Caco-2 (cell line): ENCODE results near the gene BCL6. TPM values are rescaled to one million over a fixed set of nuclear protein-coding genes. Genes with fewer than 3 reads are reported as not detected.

Experiments
- BruUV-seq: library from RNA; stranded (reverse); fragments of 400-500 nt; replicated peaks from 2 replicates; lab custom pipeline; 2021; lab: Mats Ljungman, UMichigan
- CTCF ChIA-PET: fragments of 300-600 bp; sonication (Branson Sonifier 250); formaldehyde crosslinking; loops from one replicate; lab custom pipeline; 2022; ENCODE audit warnings: antibody characterized with exemption; lab: Charles Lee
- POLR2A ChIA-PET: fragments of 300-600 bp; sonication (Branson Sonifier 250); formaldehyde crosslinking; loops from one replicate; lab custom pipeline; 2022; ENCODE audit warnings: antibody characterized with exemption; lab: Charles Lee
- DNase-seq, 2 experiments: peaks; one replicate each; pipeline versions ENCODE4 v3.0.0 to v3.0.0-alpha.2; 2020 to 2022
- H3K27me3 ChIP-seq: replicated peaks from 2 replicates; pipeline ENCODE4 v1.6.0; 2011; ENCODE audit warnings: low read length; ENCODE audit not compliant: control insufficient read depth, insufficient read depth
- H3K36me3 ChIP-seq: 2 replicates; pipeline ENCODE4 v1.5.1; 2011; ENCODE audit warnings: low read length; ENCODE audit not compliant: control insufficient read depth, insufficient read depth
- H3K4me1 ChIP-seq: fragments of 250-450 bp; sonication (Bioruptor Pico); 2 replicates; pipeline ENCODE4 v1.5.1; 2020; ENCODE audit warnings: mild to moderate bottlenecking
- H3K4me3 ChIP-seq: 2 replicates; pipeline ENCODE4 v1.5.1; 2011; ENCODE audit warnings: low read depth, mild to moderate bottlenecking, control low read depth, low read length
- H3K9me3 ChIP-seq: fragments of 250-450 bp; sonication (Bioruptor Pico); 2 replicates; pipeline ENCODE4 v1.5.1; 2020; ENCODE audit warnings: mild to moderate bottlenecking, moderate library complexity
- H3K27ac Mint-ChIP-seq: one replicate; pipeline ENCODE4 v1.8.0; 2022; ENCODE audit warnings: mixed read lengths; ENCODE audit not compliant: unreplicated experiment
- H3K27me3 Mint-ChIP-seq: one replicate; pipeline ENCODE4 v1.8.0; 2022; ENCODE audit warnings: mixed read lengths; ENCODE audit not compliant: insufficient read depth, unreplicated experiment
- H3K36me3 Mint-ChIP-seq: one replicate; pipeline ENCODE4 v1.8.0; 2022; ENCODE audit warnings: mild to moderate bottlenecking, mixed read lengths; ENCODE audit not compliant: insufficient read depth, unreplicated experiment
- H3K4me1 Mint-ChIP-seq: one replicate; pipeline ENCODE4 v1.8.0; 2022; ENCODE audit warnings: low read depth, mixed read lengths; ENCODE audit not compliant: unreplicated experiment
- H3K4me3 Mint-ChIP-seq: one replicate; pipeline ENCODE4 v1.8.0; 2022; ENCODE audit warnings: mild to moderate bottlenecking, moderate library complexity, mixed read lengths; ENCODE audit not compliant: unreplicated experiment
- H3K9me3 Mint-ChIP-seq: one replicate; pipeline ENCODE4 v1.8.0; 2022; ENCODE audit warnings: mixed read lengths; ENCODE audit not compliant: unreplicated experiment
- intact Hi-C: fragments of 100-400 bp; cut with micrococcal nuclease; formaldehyde crosslinking; loops from one replicate; pipeline ENCODE4 v1.10.0; 2022; ENCODE audit not compliant: unreplicated experiment
- total RNA-seq: library from RNA; stranded (reverse); gene quantifications from 2 replicates; pipeline ENCODE4 v1.2.3, GENCODE V29; 2022
- TF ChIP-seq, protein P1 (sequence below), 2 experiments: fragments of 200-600 bp in 1 of 2; IDR thresholded peaks; 1 replicate in 1 of 2; 2 replicates in 1 of 2; pipeline versions ENCODE4 v1.5.1 to v1.8.0; 2011 to 2022; ENCODE audit warnings: antibody characterized with exemption in 1 of 2, control low read depth in 1 of 2, inconsistent platforms in 1 of 2, low read depth in 1 of 2, low read length in 1 of 2, mild to moderate bottlenecking in 1 of 2, moderate library complexity in 1 of 2; ENCODE audit not compliant: insufficient read depth in 1 of 2, severe bottlenecking in 1 of 2, unreplicated experiment in 1 of 2

Gene BCL6
- total RNA-seq, 1 experiment from 2014 or later, result 40.4 TPM

DNA sequence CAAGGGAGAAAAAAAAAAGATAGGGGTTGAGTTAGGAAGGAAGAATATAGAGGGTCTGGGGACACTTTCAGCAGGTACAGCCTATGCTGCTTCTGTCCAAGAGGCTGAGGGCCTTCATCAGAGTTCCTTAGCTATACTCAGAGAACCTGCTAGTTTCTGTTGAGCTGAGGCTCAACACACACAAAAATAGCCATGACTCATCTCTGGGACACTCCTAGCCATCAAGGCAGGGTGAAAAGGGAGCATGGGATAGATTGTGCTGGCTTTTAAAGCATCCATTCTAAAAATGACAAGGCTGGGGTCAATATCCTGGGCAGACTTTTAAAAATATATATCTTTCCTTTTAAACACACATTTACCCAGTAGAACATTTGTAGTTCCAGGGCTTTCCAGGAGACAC is 40.1 kb downstream of the BCL6 start:
- ChIA-PET POLR2A (no interaction called here), CTCF (no interaction called here)
- no peaks in the 10 kb centered on the region for H3K27me3 ChIP-seq
- H3K36me3 ChIP-seq, result no peaks in the 10 kb centered on the region
- H3K27ac Mint-ChIP-seq, result no peak overlapping the region
- H3K9me3 ChIP-seq, result no peaks in the 10 kb centered on the region
- H3K4me1 ChIP-seq, result peaks cover 10% of the 10 kb centered on the region; the same call in 1 of the 2 replicates
- intact Hi-C loops, result no loop called here
- TF ChIP-seq, protein P1, sequence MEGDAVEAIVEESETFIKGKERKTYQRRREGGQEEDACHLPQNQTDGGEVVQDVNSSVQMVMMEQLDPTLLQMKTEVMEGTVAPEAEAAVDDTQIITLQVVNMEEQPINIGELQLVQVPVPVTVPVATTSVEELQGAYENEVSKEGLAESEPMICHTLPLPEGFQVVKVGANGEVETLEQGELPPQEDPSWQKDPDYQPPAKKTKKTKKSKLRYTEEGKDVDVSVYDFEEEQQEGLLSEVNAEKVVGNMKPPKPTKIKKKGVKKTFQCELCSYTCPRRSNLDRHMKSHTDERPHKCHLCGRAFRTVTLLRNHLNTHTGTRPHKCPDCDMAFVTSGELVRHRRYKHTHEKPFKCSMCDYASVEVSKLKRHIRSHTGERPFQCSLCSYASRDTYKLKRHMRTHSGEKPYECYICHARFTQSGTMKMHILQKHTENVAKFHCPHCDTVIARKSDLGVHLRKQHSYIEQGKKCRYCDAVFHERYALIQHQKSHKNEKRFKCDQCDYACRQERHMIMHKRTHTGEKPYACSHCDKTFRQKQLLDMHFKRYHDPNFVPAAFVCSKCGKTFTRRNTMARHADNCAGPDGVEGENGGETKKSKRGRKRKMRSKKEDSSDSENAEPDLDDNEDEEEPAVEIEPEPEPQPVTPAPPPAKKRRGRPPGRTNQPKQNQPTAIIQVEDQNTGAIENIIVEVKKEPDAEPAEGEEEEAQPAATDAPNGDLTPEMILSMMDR (IDR thresholded peaks at IDR 0.05; ENCODE audit: insufficient read depth in 1 of 2, low read depth in 1 of 2, low read length in 1 of 2, severe bottlenecking in 1 of 2, unreplicated experiment in 1 of 2), result no peak
- no peak for DNase-seq
- H3K9me3 Mint-ChIP-seq, result no peaks in the 10 kb centered on the region
- H3K4me3 Mint-ChIP-seq, result no peak overlapping the region
- H3K4me3 ChIP-seq, result no peak overlapping the region
- BruUV-seq, result no TSS peak
- no peaks in the 10 kb centered on the region for H3K4me1 Mint-ChIP-seq
- no peaks in the 10 kb centered on the region for H3K36me3 Mint-ChIP-seq
- H3K27me3 Mint-ChIP-seq, result no peaks in the 10 kb centered on the region

DNA sequence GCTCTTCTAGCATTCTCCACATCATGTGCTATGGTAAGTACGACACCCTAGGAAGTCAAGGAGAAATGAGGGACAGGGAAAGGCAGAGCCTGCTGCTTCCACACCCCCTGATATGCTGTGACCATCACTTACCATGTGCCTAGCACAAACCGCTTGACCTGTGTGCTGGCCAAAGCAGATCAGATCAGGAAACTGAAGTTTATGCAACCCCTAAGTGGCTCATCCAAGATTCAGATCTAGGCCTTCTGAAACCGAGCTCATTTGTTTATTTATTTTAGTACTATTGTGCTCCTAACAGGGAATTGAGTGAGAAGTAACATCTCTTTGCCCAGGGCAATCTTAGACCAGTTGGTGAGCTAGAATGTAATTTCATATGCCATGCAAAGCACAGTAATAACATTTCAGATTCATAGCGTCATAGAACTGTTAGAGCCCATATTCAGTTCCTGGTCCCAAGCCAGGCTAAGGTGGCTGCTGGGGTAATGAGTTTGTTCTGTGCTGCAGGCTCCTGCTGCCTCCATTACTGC is 42.7 kb downstream of the BCL6 start, which contains the start of gene RTP2:
Gene RTP2, minus strand, starts transcription at position 51 of the 527 bp plus-strand sequence. CDS start 429 bp downstream, outside the sequence.
- intact Hi-C loops, result no loop called here
- H3K27me3 ChIP-seq, result no peaks in the 10 kb centered on the region
- Mint-ChIP-seq H3K27me3 (no peaks in the 10 kb centered on the region), H3K27ac (no peak within 1 kb of the TSS), H3K9me3 (no peaks in the 10 kb centered on the region), H3K4me3 (no peak within 1 kb of the TSS), H3K4me1 (no peaks in the 10 kb centered on the region), H3K36me3 (no peaks in the 10 kb centered on the region)
- TF ChIP-seq, protein P1 (IDR thresholded peaks at IDR 0.05; ENCODE audit: insufficient read depth in 1 of 2, low read depth in 1 of 2, low read length in 1 of 2, severe bottlenecking in 1 of 2, unreplicated experiment in 1 of 2), result no peak
- DNase-seq, result no peak
- no TSS peak for BruUV-seq
- no peaks in the 10 kb centered on the region for H3K36me3 ChIP-seq
- POLR2A ChIA-PET, result no interaction called here
- CTCF ChIA-PET, result interaction anchor here (1.6 kb wide), 1 partner anchor 23 kb away, joined by 4 read pairs; no protein-coding TSS in a partner anchor
- H3K9me3 ChIP-seq, result no peaks in the 10 kb centered on the region
- H3K4me3 ChIP-seq, result no peak within 1 kb of the TSS
- peaks cover 5% of the 10 kb centered on the region; the same call in 1 of the 2 replicates for H3K4me1 ChIP-seq

DNA sequence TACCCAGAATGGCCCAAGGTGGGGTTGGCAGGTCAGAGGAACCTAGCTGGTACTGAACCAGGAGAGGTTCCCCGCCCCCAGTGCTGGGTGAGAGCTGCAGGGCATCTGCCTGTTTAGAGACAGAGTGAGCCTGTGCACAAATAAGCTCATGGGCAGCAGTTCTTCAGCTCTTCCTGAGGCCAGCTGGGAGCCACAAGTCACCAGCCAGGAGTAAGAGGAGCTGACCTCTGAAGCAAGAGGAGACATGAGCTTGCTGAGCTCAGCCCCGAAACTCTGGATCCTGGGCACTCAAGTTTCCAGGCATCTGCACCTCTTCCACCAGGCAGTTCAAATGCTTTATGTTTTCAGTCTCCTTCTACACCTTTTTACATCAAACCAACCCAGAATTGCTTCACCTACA is 45.0 kb downstream of the BCL6 start:
- H3K4me3 Mint-ChIP-seq, result no peak overlapping the region
- no peak for DNase-seq

More for the DNA sequence above, 45.0 kb downstream of the BCL6 start:
- H3K27me3 ChIP-seq, result no peaks in the 10 kb centered on the region
- POLR2A ChIA-PET, result no interaction called here
- H3K4me1 ChIP-seq, result peaks cover 5% of the 10 kb centered on the region; the same call in 1 of the 2 replicates
- Mint-ChIP-seq H3K4me1 (no peaks in the 10 kb centered on the region), H3K9me3 (no peaks in the 10 kb centered on the region), H3K27ac (no peak overlapping the region), H3K27me3 (peaks cover 6% of the 10 kb centered on the region), H3K36me3 (no peaks in the 10 kb centered on the region)
- H3K4me3 ChIP-seq, result no peak overlapping the region
- H3K36me3 ChIP-seq, result no peaks in the 10 kb centered on the region
- CTCF ChIA-PET, result no interaction called here
- TF ChIP-seq, protein P1 (IDR thresholded peaks at IDR 0.05; ENCODE audit: insufficient read depth in 1 of 2, low read depth in 1 of 2, low read length in 1 of 2, severe bottlenecking in 1 of 2, unreplicated experiment in 1 of 2), result no peak
- no TSS peak for BruUV-seq
- no peaks in the 10 kb centered on the region for H3K9me3 ChIP-seq
- intact Hi-C loops, result no loop called here
